Natural killer cell (primary cell): ENCODE data around the gene PROB1. TPM values are rescaled to one million over a fixed set of nuclear protein-coding genes. Genes with fewer than 3 reads are reported as not detected.

Source experiments
- ATAC-seq, 3 donors: fragments of 150-1000 bp in 2 of 3; fragments of 200-7000 bp in 1 of 3; cut with Tn5 transposase; 1 replicate in 1 of 3; 2 replicates in 2 of 3; pipeline ENCODE4 v1.10.0; 2021; ENCODE audit warnings: mild to moderate bottlenecking in 2 of 3, moderate library complexity in 2 of 3
- DNase-seq, 2 donors: peaks; one replicate each; pipeline versions ENCODE4 v3.0.0 to v3.0.0-alpha.2; 2013 to 2021; ENCODE audit warnings: mixed read lengths in 1 of 2
- H3K27ac ChIP-seq: one replicate; pipeline ENCODE4 v1.5.1; 2013; ENCODE audit warnings: mild to moderate bottlenecking, low read length
- H3K27me3 ChIP-seq: one replicate; pipeline ENCODE4 v1.6.1; 2013; ENCODE audit warnings: low read length; ENCODE audit not compliant: control insufficient read depth, insufficient read depth
- H3K36me3 ChIP-seq: one replicate; pipeline ENCODE4 v1.6.1; 2013; ENCODE audit warnings: low read length; ENCODE audit not compliant: control insufficient read depth, insufficient read depth
- H3K4me1 ChIP-seq: one replicate; pipeline ENCODE4 v1.6.1; 2013; ENCODE audit warnings: low read length; ENCODE audit not compliant: control insufficient read depth, insufficient read depth
- H3K4me3 ChIP-seq: one replicate; pipeline ENCODE4 v1.5.1; 2013; ENCODE audit warnings: low read length
- H3K9me3 ChIP-seq: one replicate; pipeline ENCODE4 v1.6.1; 2013; ENCODE audit warnings: low read length; ENCODE audit not compliant: control insufficient read depth, insufficient read depth
- H3K27ac Mint-ChIP-seq, 2 donors: one replicate each; pipeline ENCODE4 v1.8.0; 2022; ENCODE audit warnings: mild to moderate bottlenecking in 2 of 2, mixed read lengths in 2 of 2, moderate library complexity in 1 of 2
- H3K27me3 Mint-ChIP-seq, 2 donors: one replicate each; pipeline ENCODE4 v1.8.0; 2022; ENCODE audit warnings: low read depth in 2 of 2, mixed read lengths in 2 of 2
- H3K36me3 Mint-ChIP-seq: one replicate; pipeline ENCODE4 v1.8.0; 2022; ENCODE audit warnings: mixed read lengths
- H3K4me1 Mint-ChIP-seq, 2 donors: one replicate each; pipeline ENCODE4 v1.8.0; 2022; ENCODE audit warnings: mixed read lengths in 2 of 2
- H3K4me3 Mint-ChIP-seq: one replicate; pipeline ENCODE4 v1.8.0; 2022; ENCODE audit warnings: mild to moderate bottlenecking, moderate library complexity, mixed read lengths
- H3K9me3 Mint-ChIP-seq, 2 donors: one replicate each; pipeline ENCODE4 v1.8.0; 2022; ENCODE audit warnings: mixed read lengths in 2 of 2
- WGBS: methylation state at CpG from one replicate; pipeline ENCODE4 v1.1.7; 2013; ENCODE audit warnings: missing lambda C conversion rate; ENCODE audit not compliant: insufficient coverage; 5-methylcytosine and 5-hydroxymethylcytosine counted together
- intact Hi-C: fragments of 100-400 bp; cut with micrococcal nuclease; formaldehyde crosslinking; loops from one replicate; pipeline ENCODE4 v1.14.2; 2022
- total RNA-seq, 4 donors: library from RNA; stranded (reverse); fragments of 120-200 nt in 1 of 4; gene quantifications; one replicate each; pipeline versions ENCODE4 v1.2.3 to v1.2.4, GENCODE V29; 2013 to 2022
- TF ChIP-seq, protein P1 (sequence below): fragments of 200-600 bp; IDR thresholded peaks from one replicate; pipeline ENCODE4 v1.8.0; 2022; ENCODE audit warnings: antibody characterized with exemption

The PROB1 gene
- total RNA-seq, 3 donors from 2014 or later (not counting 1 experiment from before 2014, with no cell fraction given) = 0.91 to 1.0 (median 0.96) TPM

DNA sequence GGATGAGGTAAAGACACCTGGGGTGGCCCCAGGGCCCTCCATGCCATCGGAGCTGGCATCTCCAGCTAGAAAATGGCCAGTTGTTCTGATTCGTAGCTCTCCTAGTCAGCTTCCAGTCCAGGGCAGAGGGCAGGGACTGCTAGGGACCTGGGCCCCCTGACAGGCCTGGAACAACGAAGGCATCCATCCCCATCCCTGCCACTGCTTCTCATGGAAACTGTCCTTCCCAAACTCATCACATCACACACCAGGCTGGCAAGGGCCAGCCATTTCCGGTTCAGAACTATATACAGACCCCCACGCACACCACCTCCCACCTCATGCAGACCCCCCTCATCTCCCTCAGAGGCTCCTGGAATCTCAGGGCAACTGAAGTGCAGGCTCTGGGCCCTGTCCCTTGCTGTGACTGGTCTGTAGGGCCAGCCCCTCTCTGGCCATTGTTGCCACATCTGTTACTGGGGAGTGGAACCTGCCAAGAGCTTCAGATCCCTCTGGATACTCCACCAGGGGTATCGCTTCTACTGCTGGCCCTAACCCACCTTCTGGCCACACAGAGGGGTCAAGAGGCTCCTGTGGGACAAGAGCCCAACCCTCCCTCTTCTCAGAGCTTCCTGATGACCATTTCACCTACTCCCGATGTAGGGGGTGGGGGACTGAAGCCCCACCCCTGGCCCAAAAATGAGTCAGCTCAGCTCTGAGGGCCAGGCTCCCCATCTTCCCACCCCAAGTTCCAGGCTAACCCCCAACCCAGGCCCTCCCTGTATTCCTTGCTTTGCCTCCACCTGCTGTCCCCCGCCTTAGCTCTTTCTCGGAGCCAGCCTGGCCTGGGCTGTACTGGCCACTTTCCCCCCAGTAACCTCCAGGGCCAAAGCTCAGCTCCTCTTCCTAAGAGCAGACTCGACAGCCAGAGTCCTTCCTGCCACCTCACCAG, 4.0 kb downstream of the PROB1 start:
- no peaks in the 10 kb centered on the region for H3K36me3 ChIP-seq
- no peaks in the 10 kb centered on the region for H3K9me3 ChIP-seq
- peak overlapping the region; percentile 72 for H3K4me3 Mint-ChIP-seq
- peaks cover 70% of the 10 kb centered on the region for H3K4me1 ChIP-seq
- WGBS = 81% methylated on average over 10 of the region's 10 CpGs
- no peaks in the 10 kb centered on the region for H3K27me3 ChIP-seq
- no peaks in the 10 kb centered on the region for H3K9me3 Mint-ChIP-seq
- no peaks in the 10 kb centered on the region for H3K27me3 Mint-ChIP-seq
- H3K4me1 Mint-ChIP-seq = peaks cover 41 to 61% of the 10 kb centered on the region in 2 donors
- DNase-seq (no peak), ATAC-seq (no peak)
- intact Hi-C loops = loop anchor here (2.0 to 5.0 kb wide), 3 partner anchors 48 to 119 kb away; partner anchors contain the start of gene MATR3
- no peaks in the 10 kb centered on the region for H3K36me3 Mint-ChIP-seq
- no peak overlapping the region for H3K4me3 ChIP-seq
- TF ChIP-seq, protein P1, sequence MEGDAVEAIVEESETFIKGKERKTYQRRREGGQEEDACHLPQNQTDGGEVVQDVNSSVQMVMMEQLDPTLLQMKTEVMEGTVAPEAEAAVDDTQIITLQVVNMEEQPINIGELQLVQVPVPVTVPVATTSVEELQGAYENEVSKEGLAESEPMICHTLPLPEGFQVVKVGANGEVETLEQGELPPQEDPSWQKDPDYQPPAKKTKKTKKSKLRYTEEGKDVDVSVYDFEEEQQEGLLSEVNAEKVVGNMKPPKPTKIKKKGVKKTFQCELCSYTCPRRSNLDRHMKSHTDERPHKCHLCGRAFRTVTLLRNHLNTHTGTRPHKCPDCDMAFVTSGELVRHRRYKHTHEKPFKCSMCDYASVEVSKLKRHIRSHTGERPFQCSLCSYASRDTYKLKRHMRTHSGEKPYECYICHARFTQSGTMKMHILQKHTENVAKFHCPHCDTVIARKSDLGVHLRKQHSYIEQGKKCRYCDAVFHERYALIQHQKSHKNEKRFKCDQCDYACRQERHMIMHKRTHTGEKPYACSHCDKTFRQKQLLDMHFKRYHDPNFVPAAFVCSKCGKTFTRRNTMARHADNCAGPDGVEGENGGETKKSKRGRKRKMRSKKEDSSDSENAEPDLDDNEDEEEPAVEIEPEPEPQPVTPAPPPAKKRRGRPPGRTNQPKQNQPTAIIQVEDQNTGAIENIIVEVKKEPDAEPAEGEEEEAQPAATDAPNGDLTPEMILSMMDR = no peak
- H3K27ac ChIP-seq = peak overlapping the region; percentile 75
- H3K27ac Mint-ChIP-seq = peak overlapping the region; percentile 90 to 95

DNA sequence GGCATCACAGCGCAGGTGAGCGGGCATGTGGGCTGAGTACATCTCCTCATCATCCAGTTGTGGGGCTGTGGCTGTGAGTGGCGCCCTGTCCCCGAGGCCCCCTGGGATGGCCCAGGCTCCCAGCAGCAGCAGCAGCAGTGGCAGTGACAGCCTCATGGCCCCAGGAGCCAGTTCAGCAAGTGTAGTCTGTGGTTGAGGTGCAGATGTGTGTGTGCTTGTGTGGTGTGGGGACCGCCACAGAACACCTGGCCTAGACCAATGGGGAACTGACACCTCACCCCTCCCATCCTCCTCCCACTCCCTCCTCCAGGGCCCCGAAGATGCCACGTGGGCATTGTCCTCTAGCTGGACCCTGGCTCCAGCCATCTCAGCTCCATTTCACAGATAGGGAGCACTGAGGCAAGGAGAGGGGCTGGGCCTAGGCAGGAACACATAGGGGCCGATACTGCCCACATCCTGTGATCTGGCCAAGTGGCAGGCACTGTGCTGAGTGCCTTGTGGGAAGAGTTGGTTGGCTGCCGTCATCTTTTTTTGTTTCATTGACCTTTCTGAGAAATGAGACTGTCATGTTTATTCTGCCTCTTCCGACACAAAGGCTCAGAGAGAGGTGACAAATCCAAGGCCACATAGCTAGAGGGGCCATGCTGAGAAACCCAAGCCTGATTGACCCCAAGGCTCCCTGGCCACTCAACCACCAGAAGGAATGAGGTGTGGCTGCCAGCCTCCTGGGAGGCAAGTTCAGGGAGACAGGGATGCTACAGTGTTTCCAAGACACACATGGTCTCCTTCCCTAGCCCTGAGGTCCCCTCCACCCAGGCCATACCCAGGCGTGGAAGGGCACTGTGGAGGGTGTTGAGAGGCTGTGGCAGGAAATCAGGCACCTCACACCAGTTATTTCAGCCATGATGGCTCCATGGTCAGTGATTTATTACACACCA, 4.9 kb downstream of the PROB1 start, which contains the start of gene MZB1:
Gene MZB1, minus strand, starts transcription at position 213 of the 938 bp plus-strand sequence. Its CDS starts 57 bp downstream, at position 156.
- peaks cover 50 to 70% of the 10 kb centered on the region in 2 donors for H3K4me1 Mint-ChIP-seq
- WGBS = 5% methylated on average over 11 of the region's 11 CpGs
- intact Hi-C loops = loop anchor here (2.0 to 10.0 kb wide), 4 partner anchors 47 to 825 kb away; partner anchors contain the start of gene MATR3

DNA sequence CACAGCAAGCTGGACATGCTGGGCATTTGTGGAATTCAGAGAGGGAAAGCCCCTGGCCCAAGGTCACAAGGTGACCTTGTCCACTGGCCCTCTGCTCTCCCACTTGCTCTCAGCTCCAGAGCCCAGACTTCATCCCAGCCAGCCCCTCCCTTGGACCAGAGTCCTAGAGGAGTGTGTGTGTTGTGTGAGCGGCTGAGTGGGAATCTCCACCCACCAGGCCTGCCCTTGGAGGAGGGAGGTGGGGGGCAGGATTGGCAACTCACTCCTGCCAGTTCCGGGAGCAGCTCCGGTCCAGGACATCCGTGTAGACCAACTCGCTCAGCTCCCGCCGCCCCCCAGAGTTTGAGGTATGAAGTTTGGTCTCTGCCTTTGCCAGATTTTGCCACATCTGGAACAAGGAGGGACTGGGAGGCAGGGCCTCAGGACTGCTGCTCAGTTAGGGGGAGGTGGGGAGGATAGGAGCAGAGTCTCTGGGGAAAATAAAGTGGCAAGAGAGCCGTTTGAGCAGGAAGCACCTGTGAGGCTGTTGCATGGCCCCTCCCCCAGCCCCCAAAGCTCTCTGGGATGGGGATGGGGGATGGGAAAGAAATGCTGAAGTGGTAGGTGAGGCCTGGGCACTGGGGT, 6.6 kb downstream of the PROB1 start:
- no peak for DNase-seq
- ATAC-seq = no peak
- Mint-ChIP-seq H3K9me3 (no peaks in the 10 kb centered on the region), H3K4me1 (peaks cover 56 to 79% of the 10 kb centered on the region in 2 donors), H3K27ac (peak overlapping the region in 1 of 2 donors; percentile 82), H3K36me3 (no peaks in the 10 kb centered on the region), H3K4me3 (peak overlapping the region; percentile 9), H3K27me3 (no peaks in the 10 kb centered on the region)
- intact Hi-C loops = loop anchor here (10.0 kb wide), 1 partner anchor 824 kb away; no protein-coding TSS in a partner anchor
- Histone ChIP-seq H3K4me1 (peaks cover 75% of the 10 kb centered on the region), H3K36me3 (no peaks in the 10 kb centered on the region), H3K9me3 (no peaks in the 10 kb centered on the region), H3K27ac (peak overlapping the region; percentile 50), H3K4me3 (peak overlapping the region; percentile 27), H3K27me3 (no peaks in the 10 kb centered on the region)
- 64% methylated on average over 8 of the region's 8 CpGs for WGBS
- TF ChIP-seq, protein P1 = no peak

More for the DNA sequence above, 4.9 kb downstream of the PROB1 start, which contains the start of gene MZB1:
- ATAC-seq = peak; percentile 61 to 74 (median 74)
- Mint-ChIP-seq H3K27me3 (no peaks in the 10 kb centered on the region), H3K36me3 (no peaks in the 10 kb centered on the region), H3K4me3 (peak within 1 kb of the TSS; percentile 72), H3K9me3 (no peaks in the 10 kb centered on the region), H3K27ac (peak within 1 kb of the TSS; percentile 90 to 95)
- TF ChIP-seq, protein P1 = no peak
- DNase-seq = peak; percentile 73 to 85
- no peaks in the 10 kb centered on the region for H3K9me3 ChIP-seq
- H3K4me3 ChIP-seq = peak within 1 kb of the TSS; percentile 27
- H3K27me3 ChIP-seq = no peaks in the 10 kb centered on the region
- no peaks in the 10 kb centered on the region for H3K36me3 ChIP-seq
- peak within 1 kb of the TSS; percentile 75 for H3K27ac ChIP-seq
- peaks cover 78% of the 10 kb centered on the region for H3K4me1 ChIP-seq
